GOT3 (cell line): Measurements from ENCODE around the gene ATXN10.
"Not testable (repeated sequence)": the region's sequence is repeated elsewhere in the genome, so short reads cannot be mapped to it uniquely, and the experiment has no call there.

ENCODE experiments used
- DNase-seq: peaks from one replicate; lab custom pipeline; 2025; ENCODE audit warnings: mixed read lengths; lab: John Stamatoyannopoulos, UW

The ATXN10 gene

DNA sequence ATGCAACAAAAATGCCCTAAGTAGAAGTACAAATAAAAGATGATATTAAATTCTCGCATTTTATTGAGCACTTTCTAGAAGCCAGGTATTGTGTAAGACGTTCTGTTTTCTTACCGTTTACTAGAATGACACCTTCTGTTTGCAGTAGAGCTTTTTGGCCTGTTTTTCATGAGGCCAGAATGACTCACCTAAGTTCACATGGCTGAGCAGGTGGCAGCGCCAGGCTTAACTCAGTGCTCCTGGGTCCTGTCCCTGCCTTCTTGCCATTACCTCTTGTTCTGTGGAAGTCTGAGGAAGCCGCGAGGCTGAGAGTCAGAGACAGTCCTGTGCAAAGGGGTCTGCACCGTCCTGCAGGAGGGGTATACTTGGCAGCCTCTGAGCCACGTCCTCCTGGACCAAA is 113.8 kb downstream of the ATXN10 start:
- DNase-seq, result no peak

DNA sequence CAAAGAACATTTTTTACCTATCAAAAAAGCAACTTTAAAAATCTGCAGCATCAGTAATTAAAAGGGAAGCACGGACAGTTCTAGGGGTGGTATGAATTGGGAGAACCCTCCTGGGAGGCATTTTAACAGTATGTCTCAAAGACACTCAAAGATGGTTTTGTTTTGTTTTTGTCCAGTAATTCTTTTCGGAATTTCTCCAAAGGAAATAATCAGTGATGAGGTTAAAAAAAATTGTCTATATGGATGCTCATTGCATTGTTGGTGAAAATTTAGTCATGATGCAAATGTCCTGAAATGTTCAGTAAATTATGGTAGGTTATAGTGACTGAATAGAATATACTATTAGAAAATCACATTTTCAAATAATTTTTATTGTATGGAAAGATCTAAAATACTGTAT is 115.1 kb downstream of the ATXN10 start:
- no peak for DNase-seq

DNA sequence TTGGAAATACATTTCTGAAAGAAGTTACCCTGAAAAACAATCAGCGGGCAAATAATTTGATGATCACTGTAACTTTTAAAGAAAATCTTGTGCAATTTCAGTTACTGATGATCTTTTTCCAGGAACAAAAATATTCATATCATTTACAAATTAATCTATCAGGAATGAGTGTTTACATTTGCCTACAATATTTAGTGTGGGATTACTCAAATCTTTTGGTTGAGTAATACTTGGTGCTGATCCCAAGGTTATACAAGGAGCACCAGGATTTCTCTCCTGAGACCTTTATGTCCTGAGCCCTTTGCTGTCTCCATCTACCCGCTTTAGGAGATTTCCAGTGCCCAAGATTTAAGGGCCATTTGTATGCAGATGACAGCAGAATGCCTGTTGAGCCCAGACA is 116.1 kb downstream of the ATXN10 start:
- DNase-seq, result no peak

DNA sequence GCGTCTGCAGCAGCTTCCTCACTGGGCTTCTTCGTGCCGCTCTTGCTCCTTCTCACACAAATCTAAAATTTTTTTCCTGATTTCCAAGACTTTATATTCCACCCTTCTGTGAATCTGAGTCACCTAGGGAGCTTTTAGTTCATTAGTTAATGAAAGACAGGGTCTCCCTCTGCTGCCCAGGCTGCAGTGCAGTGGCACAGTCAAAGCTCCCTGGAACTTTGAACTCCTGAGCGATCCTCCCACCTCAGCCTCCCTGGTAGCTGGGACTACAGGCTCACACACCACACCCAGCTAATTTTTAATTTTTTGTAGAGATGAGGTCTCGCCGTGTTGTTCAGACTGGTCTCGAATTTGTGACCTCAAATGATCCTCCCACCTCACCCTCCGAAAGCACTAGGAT is 116.9 kb downstream of the ATXN10 start:
- DNase-seq, result no peak

DNA sequence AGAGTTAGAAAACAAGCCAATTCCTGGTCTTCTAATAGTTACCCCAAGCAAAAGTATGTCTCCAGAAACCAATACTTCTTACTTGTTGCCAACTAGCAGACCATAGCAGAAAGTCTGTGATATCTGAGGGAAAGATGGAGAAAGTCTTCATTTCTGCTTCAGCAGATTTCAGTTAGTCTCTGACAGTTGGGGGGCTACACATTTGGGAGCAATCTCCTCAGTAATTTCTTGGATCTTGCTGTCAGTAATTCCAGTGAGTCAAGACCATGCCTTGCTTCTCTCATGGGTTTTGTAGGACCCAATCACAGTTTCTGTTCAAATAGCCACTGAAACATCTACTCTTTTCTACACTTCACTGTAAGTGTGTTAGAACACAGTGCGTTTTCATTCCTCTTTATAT is 118.8 kb downstream of the ATXN10 start:
- no peak for DNase-seq

DNA sequence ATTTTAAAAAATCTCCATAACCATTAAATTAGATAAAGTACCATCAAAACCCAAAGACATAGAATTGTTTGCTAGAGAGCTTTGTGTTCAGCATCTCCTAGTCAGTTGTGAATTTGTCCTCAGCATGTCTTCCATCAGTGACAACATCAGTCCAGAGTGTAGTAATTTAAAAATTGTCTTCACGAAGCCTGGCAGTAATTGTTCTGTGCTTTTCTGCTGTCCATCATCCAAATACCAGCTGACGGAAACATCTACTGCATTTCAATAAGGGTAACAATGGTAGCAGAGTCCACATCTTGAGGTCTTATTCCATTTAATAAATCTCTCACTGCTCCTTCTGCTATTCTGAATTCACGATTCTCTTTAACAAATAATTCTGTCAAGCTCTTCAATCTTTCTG is 121.5 kb downstream of the ATXN10 start:
- no peak for DNase-seq

DNA sequence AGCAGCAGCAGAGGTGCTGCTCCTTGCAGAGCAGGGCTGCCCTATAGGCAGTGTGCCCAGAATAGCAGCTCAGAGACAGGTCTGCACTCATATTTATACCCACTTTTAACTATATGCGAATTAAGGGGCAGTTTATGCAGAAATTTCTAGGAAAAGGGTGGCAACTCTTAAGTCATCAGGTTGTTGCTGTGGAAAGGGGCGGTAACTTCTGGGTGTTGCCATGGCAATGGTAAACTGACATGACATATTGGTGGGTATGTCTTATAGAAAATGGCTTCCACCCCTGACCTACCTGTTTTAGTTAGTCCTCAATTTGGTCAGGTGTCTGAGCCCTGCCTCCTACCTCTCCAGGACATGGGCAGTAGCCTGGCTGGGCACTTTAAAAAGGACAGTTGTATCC is 122.3 kb downstream of the ATXN10 start:
- no peak for DNase-seq

DNA sequence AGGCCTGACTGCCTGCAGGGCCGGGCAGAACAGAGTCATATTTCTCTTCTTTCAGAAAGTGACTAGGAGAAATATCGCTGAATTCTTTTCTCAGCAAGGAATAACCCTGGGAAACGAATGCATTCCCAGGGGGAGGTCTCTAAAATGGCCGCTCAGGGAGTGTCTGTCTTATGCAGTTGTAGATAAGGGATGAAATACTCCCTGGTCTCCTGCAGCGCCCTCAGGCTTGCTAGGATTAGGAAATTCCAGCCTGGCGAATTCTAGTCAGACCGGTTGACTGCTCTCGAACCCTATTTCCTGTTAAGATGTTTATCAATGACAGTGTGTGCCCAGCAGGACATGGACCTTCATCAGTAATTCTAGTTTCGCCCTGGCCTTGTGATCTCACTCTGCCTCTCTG is 124.4 kb downstream of the ATXN10 start:
- DNase-seq, result not testable (repeated sequence)

DNA sequence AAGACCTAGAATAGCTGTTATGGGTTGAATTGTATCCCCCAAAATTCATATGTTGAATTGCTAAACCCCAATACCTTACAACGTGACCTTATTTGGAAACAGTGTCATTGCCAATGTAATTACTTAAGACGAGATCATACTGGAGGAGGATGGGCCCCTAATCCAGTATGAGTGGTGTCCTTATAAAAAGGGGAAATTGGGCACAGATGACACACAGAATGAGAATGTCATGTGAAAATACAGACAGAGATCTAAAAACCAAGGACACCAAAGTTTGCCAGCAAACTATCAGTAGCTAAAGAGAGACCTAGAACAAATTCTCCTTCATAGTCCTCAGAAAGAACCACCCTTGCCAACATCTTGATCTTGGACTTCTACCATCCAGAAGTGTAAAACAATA is 127.7 kb downstream of the ATXN10 start:
- no peak for DNase-seq

DNA sequence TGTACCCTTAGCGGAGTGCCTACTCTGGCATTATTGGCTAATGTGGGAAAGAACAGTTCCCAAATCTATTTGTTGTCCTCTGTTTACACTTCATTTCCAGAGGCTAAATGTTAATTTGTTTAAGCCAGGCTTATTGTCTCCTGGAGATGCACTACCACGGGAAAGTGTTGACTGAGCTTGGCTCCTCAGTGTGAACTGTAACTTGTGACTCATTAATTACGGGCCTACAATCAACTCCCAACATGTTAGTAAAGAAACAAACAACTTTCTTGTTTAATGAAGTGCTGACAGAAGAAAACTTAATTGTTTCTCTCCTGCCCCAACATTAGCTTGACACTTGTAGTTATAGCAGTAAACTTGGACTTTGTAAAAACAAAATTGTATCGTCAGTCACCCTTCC is 130.4 kb downstream of the ATXN10 start:
- DNase-seq, result no peak

DNA sequence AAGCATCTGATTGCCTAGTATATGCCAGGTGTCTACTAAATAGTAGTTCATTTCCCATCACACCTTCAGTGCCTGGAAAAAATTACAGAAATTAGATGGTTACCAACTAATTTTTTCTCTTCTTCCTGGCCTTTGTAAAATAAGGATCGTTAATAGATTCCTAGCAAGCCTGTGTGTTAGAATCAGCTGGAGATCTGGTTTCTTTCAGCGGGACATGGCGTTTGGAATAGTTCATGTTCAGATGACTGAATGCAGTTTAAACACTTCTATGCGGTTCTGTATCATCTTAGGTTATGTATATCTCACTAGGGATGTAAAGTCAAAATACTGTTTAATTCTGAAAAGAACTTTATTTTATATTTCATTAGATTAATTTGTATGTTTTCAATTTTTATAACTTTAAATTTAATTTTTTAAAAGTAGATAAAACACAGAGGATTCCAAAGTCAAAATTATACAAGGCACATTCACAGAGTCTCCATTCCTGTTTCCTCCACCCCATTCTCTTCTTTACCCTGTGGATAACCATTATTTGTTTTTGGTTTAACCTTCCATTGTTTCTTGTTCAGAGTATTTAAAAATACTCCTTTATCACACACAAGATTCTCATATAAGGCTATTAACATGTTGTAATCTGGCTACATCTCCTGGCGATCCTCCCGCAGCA is 132.8 kb downstream of the ATXN10 start:
- no peak for DNase-seq

DNA sequence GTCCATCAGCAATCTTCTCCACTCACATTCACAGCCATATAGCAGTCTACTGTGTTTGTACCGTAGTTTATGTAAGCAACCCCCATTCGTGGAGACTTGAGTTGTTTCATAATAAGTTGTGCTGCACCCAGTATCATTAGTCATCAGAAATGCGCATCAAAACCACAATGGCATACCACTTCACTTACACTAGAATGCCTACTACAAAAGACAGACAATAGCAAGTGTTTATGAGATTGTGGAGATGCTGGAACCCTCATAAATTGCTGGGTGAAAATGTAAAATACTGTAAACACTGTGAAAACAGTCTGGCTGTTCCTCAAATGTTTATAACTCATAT is 133.3 kb downstream of the ATXN10 start:
- DNase-seq, result no peak

DNA sequence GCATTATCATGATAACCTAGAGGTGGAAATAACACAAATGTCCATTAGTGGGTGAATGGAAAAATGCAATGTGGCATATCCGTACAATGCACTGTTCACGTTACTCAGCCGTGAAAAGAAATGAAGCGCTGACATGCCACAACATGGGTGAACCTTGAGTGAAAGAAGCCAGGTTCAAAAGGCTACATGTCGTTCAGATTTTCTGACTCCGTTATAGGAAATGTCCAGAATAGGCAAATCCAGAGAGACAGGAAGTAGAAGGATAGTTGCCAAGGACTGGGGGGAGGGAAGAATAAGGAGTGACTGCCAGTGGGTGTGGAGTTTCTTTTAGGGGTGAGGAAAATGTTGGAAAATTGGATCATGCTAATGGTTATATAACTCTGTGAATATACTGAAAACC is 133.8 kb downstream of the ATXN10 start:
- no peak for DNase-seq

DNA sequence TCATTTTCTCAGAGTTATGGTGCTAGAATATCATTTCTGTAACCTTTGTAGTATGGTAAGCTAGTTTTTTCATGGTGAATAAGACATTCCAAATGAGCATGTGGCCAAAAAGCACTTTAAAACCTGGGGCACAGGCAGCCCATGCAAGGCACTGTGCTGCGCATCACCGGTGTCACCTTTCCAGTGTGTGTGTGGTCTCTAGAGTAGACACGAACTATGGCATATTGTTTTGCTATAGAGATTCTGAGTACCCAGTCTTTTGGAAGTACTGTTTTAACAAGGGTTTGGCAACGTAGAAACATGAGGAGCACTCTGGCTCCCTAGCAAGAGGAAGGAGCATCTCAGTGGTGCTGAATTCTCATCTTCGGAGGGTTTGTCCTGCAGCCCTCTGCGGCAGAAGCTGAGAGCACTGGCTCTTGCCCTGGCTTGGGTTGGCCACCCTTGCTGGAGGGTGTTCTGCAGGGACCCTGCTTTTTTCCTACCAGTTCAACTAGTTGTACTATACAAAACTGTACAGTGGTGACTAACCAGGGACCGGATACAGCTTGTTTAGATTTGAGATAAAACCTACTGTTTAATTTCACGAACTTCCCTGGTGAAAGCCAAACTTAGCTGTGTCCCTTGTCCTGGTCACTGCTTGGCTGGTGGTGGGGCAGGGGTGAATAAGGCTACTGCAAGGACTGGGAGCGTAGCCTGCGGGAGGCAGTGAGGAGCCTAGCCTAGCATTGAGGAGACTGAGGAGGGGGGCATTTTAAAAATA is 135.7 kb downstream of the ATXN10 start:
- no peak for DNase-seq

DNA sequence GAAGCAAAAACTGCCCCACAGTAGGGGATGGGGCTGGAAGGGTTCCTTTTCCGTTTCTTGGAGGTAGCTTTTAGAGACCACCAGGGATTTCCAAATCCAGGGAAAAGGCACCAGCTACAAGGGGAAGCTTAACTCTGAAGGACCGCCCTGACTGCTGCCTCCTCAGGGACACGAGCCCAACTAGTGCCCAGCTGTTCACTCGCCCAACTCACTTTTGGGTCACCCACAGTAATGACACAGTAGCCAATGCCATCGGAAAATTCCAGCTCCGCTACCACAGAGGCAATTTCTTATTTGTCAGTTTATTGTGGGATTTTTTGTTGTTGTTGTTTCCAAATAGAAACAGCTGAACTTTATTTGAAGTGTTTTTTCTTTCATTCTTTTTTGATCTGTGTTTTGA is 141.3 kb downstream of the ATXN10 start:
- no peak for DNase-seq

DNA sequence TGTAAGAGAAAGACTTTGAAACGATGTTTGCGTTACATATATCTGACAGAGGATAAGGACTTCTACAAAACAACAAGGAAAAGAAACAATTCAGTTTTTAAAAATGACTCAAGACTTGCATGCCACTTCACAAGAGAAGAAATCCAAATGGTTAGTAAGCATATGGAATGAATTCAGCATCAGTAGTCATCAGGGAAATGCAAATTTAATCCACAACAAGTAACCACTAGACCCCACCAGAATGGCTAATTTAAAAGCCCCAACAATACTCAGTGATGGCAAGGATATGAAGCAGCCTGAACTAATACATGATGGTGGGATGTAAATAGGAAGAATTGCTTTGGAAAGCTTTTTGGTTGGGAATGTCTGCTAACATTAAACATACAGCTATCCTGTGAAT is 142.6 kb downstream of the ATXN10 start:
- DNase-seq, result no peak

DNA sequence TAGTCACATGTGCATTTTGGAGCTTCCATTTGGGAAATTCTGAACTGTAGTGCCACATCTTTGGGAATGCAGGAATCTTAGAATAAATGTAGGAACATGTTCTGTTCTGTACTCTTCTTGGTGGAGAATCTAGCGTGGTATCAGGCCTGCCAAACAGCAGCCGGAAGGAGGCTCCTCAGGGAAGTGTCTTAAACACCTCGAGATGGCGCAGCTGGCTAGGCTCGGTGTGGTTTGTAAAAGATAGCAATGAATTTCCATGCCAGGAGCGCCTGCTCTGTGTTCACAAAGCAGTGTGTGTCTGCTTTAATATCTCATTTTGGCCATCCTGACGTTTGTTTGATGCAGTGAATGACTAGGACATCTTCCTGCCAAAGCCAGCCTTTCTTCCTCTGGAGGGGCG is 145.1 kb downstream of the ATXN10 start:
- no peak for DNase-seq

DNA sequence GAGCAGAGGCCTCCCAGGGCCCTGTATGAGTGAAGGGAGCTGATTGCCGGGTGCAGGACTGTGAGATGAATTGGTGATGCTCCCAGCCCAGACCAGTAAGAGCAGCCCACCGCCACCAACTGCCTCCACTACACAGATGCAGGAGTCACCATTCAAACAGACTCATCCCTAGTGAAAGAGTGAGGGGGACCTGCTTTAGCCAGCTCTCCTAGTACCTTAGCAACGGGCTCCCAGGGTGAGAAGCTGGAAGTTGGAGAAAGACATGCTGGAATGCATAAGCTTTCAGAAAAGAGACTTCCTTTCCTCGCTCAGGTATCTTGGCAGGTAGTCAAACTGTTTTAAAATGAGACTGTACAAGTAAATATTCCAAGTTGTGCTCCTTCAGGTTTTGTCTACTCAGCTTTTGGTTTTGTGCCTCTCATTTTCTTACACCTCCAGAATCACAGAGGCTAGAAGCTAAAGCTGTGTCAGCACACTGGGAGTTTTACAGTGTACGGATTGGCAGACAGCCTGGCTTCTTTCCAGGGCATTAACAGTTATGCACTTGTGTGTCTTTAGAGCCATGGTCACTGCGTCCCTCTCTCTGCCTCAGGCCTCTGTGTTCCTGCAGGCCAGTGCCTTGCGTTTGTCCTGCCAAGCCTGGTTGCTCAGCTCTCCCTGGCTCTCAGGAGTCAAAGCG is 146.2 kb downstream of the ATXN10 start:
- DNase-seq, result no peak

DNA sequence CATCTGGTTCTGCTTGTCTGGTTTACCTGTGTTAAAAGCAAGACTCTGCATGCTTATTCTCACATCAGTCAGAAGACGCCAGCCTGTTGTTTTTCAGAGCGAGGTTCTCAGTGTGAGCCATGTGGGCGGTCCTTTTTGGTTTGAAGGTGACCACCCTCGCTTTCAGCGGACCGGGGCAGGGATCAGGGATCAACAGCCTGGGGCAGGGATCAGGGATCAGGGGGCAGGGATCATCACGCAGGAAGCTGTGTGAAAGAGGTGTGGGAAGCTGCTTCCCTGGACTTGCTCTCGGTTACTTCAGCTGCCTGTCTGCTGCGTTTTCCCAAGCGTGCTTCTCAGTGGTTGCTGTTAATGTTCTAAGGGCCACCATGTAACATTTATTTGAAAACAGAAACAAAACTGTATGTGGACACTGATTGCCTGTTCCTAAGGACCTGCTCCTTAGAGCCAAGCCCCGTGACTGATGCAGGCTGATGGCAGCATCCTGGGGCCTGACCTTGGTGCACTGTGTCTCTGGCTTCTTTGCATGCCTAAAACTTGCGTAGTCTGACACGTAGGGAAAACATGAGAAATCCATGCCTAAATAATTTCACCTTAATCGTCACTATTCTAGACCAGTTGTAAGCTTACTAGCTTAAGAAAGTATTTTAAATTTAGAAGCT is 146.9 kb downstream of the ATXN10 start:
- no peak for DNase-seq

DNA sequence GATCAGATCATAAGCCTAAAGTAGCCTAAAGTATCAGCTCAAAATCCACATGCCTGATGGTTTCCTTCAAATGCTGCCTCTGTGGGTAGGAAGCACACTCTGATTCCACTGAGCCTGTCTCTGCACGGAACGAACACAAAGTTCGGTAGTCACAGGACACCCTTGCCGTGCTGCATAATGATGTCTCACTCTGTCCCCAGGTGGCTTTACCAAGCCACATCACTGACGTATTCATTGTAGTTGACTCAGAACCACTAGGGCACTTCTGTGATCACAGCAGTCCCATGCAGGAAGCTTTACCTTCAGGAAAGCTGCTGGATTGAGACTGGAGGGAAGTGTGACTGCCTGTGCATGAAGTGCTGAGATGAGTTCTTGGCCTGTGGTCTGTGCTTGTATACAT is 147.7 kb downstream of the ATXN10 start:
- no peak for DNase-seq

DNA sequence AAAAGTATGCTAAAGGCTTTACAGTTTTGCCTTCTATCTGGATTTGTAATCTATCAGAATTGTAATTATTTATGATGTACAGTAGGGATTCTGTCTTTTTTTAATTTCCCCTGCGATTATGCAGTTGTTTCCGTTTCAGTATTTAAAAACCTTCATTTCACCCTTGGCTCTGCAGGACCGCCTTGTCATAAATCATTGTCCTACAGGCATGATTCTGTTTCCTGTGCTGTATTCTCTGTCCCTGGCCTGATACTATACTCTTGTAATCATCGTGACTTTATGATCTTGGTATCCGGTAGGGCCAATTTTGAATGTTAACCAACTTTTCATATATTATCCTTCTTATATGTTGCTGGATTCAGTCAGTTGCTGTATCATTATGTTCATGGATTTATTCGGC is 151.7 kb downstream of the ATXN10 start:
- no peak for DNase-seq

DNA sequence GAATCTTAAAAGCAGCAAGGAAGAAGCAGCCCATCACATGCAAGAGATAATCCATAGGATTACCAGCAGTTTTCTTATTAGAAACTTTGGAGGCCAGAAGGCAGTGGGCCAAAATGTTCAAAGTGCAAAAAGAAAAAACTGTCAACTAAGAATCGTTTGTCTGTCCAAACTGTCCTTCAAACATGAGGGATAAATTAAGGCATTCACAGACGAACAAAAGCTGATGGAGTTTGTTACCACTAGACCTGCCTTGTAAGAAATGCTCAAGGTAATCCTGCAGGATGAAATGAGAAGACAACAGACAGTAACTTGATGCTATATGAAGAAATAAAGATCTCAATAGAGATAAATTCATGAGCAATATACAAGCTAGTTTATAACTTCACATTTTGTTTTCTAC is 154.9 kb downstream of the ATXN10 start:
- DNase-seq, result no peak

DNA sequence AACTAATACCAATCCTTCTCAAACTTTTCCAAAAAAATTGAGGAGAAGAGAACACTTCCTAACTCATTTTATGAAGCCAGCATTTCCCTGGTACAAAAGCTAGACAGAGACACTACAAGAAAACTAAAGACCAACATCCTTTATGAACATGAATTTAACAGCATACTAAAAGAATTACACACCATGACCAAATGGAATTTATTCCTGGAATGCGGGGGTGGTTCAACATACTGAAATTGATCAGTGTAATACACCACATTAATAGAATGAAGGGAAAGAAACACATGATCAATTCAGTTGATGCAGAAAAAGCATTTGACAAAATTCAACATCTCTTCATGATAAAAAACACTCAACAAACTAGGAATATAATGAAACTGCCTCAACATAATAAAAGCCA is 157.2 kb downstream of the ATXN10 start:
- no peak for DNase-seq
